ENCODE results near the gene ADAMTSL3. TPM values are rescaled to one million over a fixed set of nuclear protein-coding genes. Genes with fewer than 3 reads are reported as not detected.

ADAMTSL3 gene
- polyA plus RNA-seq, 1 donor from 2014 or later, result 0.51 TPM

DNA sequence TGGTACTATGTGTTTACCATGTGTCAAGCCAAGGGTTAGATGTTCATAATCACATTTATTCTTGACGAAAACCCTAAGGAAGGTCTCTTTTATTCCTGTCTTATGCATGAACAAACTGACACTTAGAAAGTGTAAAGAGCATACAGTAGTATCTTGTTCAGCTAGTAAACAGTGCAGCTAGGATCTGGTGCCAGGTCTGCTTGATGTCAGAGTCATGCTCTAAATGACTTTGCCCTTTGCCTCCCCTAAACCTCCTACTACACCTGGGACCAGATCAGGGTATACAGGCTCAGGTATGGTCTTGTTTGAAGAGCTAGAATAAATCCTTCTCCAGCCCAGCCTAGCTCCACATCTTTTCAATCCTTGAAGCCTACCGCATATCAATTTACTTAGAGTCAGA is 232.4 kb downstream of the ADAMTSL3 start:
- no peaks in the 10 kb centered on the region for H3F3A ChIP-seq (ENCODE audit: insufficient read depth, low read length, poor library complexity, severe bottlenecking)
- H3K9ac ChIP-seq (ENCODE audit: low read length), result no peak overlapping the region

DNA sequence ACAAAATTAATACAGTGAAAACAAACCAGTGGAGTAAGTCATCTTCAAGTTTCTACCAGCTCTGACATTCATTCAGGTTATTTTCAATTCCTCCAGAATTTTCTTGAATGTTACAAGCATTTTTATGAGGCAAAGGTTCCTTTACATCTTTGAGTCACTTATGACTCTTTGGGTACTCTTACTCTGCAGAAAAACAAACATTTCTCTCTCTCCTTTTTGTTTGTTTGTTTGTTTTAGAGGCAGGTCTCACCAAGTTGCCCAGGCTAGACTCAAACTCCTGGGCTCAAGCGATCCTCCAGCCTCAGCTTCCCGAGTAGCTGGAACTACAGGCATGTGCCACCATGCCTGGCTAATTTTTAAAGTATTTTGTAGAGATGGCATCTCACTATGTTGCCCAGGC is 233.5 kb downstream of the ADAMTSL3 start:
- no peak overlapping the region for H3K4me2 ChIP-seq (ENCODE audit: low read length)
- no peaks in the 10 kb centered on the region for H3K36me3 ChIP-seq (ENCODE audit: insufficient read depth, low read length)
- H3K27ac ChIP-seq (ENCODE audit: low read length), result no peak overlapping the region
- H2AFZ ChIP-seq (ENCODE audit: low read depth, low read length), result no peak overlapping the region
- H3K27me3 ChIP-seq (ENCODE audit: insufficient read depth, low read depth, low read length), result no peaks in the 10 kb centered on the region
- no peaks in the 10 kb centered on the region for H4K20me1 ChIP-seq (ENCODE audit: insufficient read depth)
- H3K9ac ChIP-seq (ENCODE audit: low read length), result no peak overlapping the region
- TF ChIP-seq EP300 (conservative IDR thresholded peaks at IDR 0.05; ENCODE audit: poor library complexity, severe bottlenecking) (no peak), SMC3 (conservative IDR thresholded peaks at IDR 0.05; ENCODE audit: poor library complexity) (no peak), POLR2AphosphoS5 (IDR thresholded peaks at IDR 0.05) (no peak), MXI1 (conservative IDR thresholded peaks at IDR 0.05; ENCODE audit: poor library complexity, severe bottlenecking) (no peak), TAF1 (IDR thresholded peaks at IDR 0.05; ENCODE audit: low read depth) (no peak), EZH2 (IDR thresholded peaks at IDR 0.05; ENCODE audit: borderline replicate concordance, insufficient read depth, low read length, poor library complexity, severe bottlenecking) (no peak), RAD21 (conservative IDR thresholded peaks at IDR 0.05) (no peak)
- TF ChIP-seq, protein P1, sequence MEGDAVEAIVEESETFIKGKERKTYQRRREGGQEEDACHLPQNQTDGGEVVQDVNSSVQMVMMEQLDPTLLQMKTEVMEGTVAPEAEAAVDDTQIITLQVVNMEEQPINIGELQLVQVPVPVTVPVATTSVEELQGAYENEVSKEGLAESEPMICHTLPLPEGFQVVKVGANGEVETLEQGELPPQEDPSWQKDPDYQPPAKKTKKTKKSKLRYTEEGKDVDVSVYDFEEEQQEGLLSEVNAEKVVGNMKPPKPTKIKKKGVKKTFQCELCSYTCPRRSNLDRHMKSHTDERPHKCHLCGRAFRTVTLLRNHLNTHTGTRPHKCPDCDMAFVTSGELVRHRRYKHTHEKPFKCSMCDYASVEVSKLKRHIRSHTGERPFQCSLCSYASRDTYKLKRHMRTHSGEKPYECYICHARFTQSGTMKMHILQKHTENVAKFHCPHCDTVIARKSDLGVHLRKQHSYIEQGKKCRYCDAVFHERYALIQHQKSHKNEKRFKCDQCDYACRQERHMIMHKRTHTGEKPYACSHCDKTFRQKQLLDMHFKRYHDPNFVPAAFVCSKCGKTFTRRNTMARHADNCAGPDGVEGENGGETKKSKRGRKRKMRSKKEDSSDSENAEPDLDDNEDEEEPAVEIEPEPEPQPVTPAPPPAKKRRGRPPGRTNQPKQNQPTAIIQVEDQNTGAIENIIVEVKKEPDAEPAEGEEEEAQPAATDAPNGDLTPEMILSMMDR (IDR thresholded peaks at IDR 0.05; ENCODE audit: poor library complexity, severe bottlenecking), result no peak
- TF ChIP-seq, protein P2, sequence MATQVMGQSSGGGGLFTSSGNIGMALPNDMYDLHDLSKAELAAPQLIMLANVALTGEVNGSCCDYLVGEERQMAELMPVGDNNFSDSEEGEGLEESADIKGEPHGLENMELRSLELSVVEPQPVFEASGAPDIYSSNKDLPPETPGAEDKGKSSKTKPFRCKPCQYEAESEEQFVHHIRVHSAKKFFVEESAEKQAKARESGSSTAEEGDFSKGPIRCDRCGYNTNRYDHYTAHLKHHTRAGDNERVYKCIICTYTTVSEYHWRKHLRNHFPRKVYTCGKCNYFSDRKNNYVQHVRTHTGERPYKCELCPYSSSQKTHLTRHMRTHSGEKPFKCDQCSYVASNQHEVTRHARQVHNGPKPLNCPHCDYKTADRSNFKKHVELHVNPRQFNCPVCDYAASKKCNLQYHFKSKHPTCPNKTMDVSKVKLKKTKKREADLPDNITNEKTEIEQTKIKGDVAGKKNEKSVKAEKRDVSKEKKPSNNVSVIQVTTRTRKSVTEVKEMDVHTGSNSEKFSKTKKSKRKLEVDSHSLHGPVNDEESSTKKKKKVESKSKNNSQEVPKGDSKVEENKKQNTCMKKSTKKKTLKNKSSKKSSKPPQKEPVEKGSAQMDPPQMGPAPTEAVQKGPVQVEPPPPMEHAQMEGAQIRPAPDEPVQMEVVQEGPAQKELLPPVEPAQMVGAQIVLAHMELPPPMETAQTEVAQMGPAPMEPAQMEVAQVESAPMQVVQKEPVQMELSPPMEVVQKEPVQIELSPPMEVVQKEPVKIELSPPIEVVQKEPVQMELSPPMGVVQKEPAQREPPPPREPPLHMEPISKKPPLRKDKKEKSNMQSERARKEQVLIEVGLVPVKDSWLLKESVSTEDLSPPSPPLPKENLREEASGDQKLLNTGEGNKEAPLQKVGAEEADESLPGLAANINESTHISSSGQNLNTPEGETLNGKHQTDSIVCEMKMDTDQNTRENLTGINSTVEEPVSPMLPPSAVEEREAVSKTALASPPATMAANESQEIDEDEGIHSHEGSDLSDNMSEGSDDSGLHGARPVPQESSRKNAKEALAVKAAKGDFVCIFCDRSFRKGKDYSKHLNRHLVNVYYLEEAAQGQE (IDR thresholded peaks at IDR 0.05; ENCODE audit: borderline replicate concordance), result no peak
- no peaks in the 10 kb centered on the region for H3F3A ChIP-seq (ENCODE audit: insufficient read depth, low read length, poor library complexity, severe bottlenecking)
- H3K9me3 ChIP-seq (ENCODE audit: low read length), result no peaks in the 10 kb centered on the region
- H3K79me2 ChIP-seq (replicated peaks; ENCODE audit: insufficient read depth, low read length), result no peaks in the 10 kb centered on the region
- no peak overlapping the region for H3K4me3 ChIP-seq (ENCODE audit: low read length)
- H3K9me2 ChIP-seq (ENCODE audit: insufficient read depth, low read length), result no peaks in the 10 kb centered on the region

More for the DNA sequence above, 232.4 kb downstream of the ADAMTSL3 start:
- H3K36me3 ChIP-seq (ENCODE audit: insufficient read depth, low read length), result no peaks in the 10 kb centered on the region
- TF ChIP-seq EP300 (conservative IDR thresholded peaks at IDR 0.05; ENCODE audit: poor library complexity, severe bottlenecking) (no peak), POLR2AphosphoS5 (IDR thresholded peaks at IDR 0.05) (no peak), SMC3 (conservative IDR thresholded peaks at IDR 0.05; ENCODE audit: poor library complexity) (no peak), MXI1 (conservative IDR thresholded peaks at IDR 0.05; ENCODE audit: poor library complexity, severe bottlenecking) (no peak), TAF1 (IDR thresholded peaks at IDR 0.05; ENCODE audit: low read depth) (no peak), RAD21 (conservative IDR thresholded peaks at IDR 0.05) (no peak), EZH2 (IDR thresholded peaks at IDR 0.05; ENCODE audit: borderline replicate concordance, insufficient read depth, low read length, poor library complexity, severe bottlenecking) (no peak)
- TF ChIP-seq, protein P2 (IDR thresholded peaks at IDR 0.05; ENCODE audit: borderline replicate concordance), result no peak
- TF ChIP-seq, protein P1 (IDR thresholded peaks at IDR 0.05; ENCODE audit: poor library complexity, severe bottlenecking), result no peak
- H3K27ac ChIP-seq (ENCODE audit: low read length), result no peak overlapping the region
- no peaks in the 10 kb centered on the region for H3K27me3 ChIP-seq (ENCODE audit: insufficient read depth, low read depth, low read length)
- H3K9me2 ChIP-seq (ENCODE audit: insufficient read depth, low read length), result no peaks in the 10 kb centered on the region
- no peaks in the 10 kb centered on the region for H4K20me1 ChIP-seq (ENCODE audit: insufficient read depth)
- H3K4me2 ChIP-seq (ENCODE audit: low read length), result no peak overlapping the region
- no peak overlapping the region for H3K4me3 ChIP-seq (ENCODE audit: low read length)
- H2AFZ ChIP-seq (ENCODE audit: low read depth, low read length), result no peak overlapping the region
- no peaks in the 10 kb centered on the region for H3K79me2 ChIP-seq (replicated peaks; ENCODE audit: insufficient read depth, low read length)
- H3K9me3 ChIP-seq (ENCODE audit: low read length), result no peaks in the 10 kb centered on the region

All from neural cell (in vitro differentiated cells).